Psoas muscle (tissue), 8 donors: ENCODE results near the gene ATP8B1. TPM values are rescaled to one million over a fixed set of nuclear protein-coding genes. Genes with fewer than 3 reads are reported as not detected.

Experiments
- ATAC-seq, 4 donors: fragments of 200-7000 bp; cut with Tn5 transposase; one replicate each; pipeline ENCODE4 v1.9.1; 2020; ENCODE audit warnings: moderate library complexity in 3 of 4, mild to moderate bottlenecking in 2 of 4
- DNase-seq, 2 donors: peaks; one replicate each; pipeline ENCODE4 v3.0.0-alpha.2; 2020
- H3K27ac ChIP-seq: fragments of 200-600 bp; one replicate; pipeline ENCODE4 v1.8.0; 2022
- H3K27me3 ChIP-seq, 3 donors: fragments of 200-600 bp in 1 of 3; one replicate each; pipeline versions ENCODE4 v1.6.1 to v1.8.0; 2013 to 2022; ENCODE audit warnings: low read length in 2 of 3, mild to moderate bottlenecking in 2 of 3, moderate library complexity in 1 of 3; ENCODE audit not compliant: insufficient read depth in 3 of 3
- H3K36me3 ChIP-seq, 2 donors: fragments of 200-600 bp in 1 of 2; one replicate each; pipeline versions ENCODE4 v1.6.1 to v1.8.0; 2013 to 2022; ENCODE audit warnings: low read depth in 1 of 2, mild to moderate bottlenecking in 1 of 2, moderate library complexity in 1 of 2; ENCODE audit not compliant: insufficient read depth in 1 of 2
- H3K4me1 ChIP-seq: fragments of 200-600 bp; one replicate; pipeline ENCODE4 v1.8.0; 2022
- H3K4me3 ChIP-seq: fragments of 200-600 bp; one replicate; pipeline ENCODE4 v1.8.0; 2022; ENCODE audit warnings: mild to moderate bottlenecking
- H3K9me3 ChIP-seq: fragments of 200-600 bp; one replicate; pipeline ENCODE4 v1.8.0; 2022
- WGBS, 3 donors: extraction: QIAGEN DNeasy Blood & Tissue Kit; methylation state at CpG; one replicate each; pipeline versions ENCODE4 v1.1.6 to v1.1.7; 2013; 5-methylcytosine and 5-hydroxymethylcytosine counted together
- intact Hi-C, 2 donors: fragments of 100-400 bp; cut with DNase I; formaldehyde crosslinking; loops; one replicate each; pipeline versions ENCODE4 v1.11.0 to v1.14.2; 2022
- polyA plus RNA-seq, 3 donors: library from polyadenylated mRNA; stranded (reverse); fragments of 200-250 nt; gene quantifications; one replicate each; pipeline ENCODE4 v1.2.3, GENCODE V29; 2013
- total RNA-seq, 4 donors: library from RNA; stranded (reverse); fragmentation: NEBNext Ultra II Directional in 2 of 4; extraction: Animal tissue kit (Norgen Biotek cat#: 25700) in 2 of 4; gene quantifications; one replicate each; pipeline versions ENCODE4 v1.2.1 to v1.2.4, GENCODE V29; 2021 to 2023
- TF ChIP-seq, protein P1 (sequence below): fragments of 200-600 bp; IDR thresholded peaks from one replicate; pipeline ENCODE4 v1.8.0; 2022; ENCODE audit warnings: antibody characterized with exemption
- donor health status: healthy with polysubstance abuse.
- donor health status: DM: no; HTN: no; CAD: no; lungs with moderate emphysema.
- donor health status: Bipolar disorder and iron deficiency.
- donor health status: healthy.
- donor health status: DM: yes; HTN: yes; CAD: no.
- donor health status: DM: no; HTN: no; CAD: no.
- donor health status: DM: no; HTN: no; CAD: no.
- donor health status: DM: yes; HTN: yes; CAD: no.

ATP8B1 gene
- total and polyA plus RNA-seq, 7 donors, result 0.45 to 2.5 (median 1.2) TPM

DNA sequence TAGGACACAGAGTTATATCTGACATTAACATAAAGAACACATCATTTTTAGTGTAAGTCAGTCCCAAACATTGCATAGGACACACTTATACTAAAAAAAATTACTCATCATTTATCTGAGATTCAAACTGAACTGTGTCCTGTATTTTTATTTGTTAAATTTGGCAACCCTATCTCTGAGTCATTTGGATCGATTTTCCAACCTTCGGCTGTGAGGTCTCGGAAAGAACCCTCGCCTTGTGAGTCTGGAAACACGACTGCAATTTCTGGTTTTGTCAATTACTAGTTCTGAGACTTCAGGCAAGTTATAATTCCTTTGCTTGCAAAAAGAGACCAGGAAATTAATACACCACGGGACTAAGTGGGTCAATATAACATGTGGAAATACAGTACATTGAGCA is 14.0 kb downstream of the ATP8B1 start:
- DNase-seq (no peak), ATAC-seq (no peak)
- Histone ChIP-seq H3K27me3 (no peaks in the 10 kb centered on the region), H3K36me3 (no peaks in the 10 kb centered on the region), H3K27ac (peak overlapping the region; percentile 65), H3K9me3 (no peaks in the 10 kb centered on the region), H3K4me1 (peaks cover 56% of the 10 kb centered on the region), H3K4me3 (peak overlapping the region; percentile 33)
- WGBS, 3 donors, result 9 to 15% (median 11%) methylated on average over 6 of the region's 6 CpGs
- intact Hi-C loops, result no loop called here
- TF ChIP-seq, protein P1, sequence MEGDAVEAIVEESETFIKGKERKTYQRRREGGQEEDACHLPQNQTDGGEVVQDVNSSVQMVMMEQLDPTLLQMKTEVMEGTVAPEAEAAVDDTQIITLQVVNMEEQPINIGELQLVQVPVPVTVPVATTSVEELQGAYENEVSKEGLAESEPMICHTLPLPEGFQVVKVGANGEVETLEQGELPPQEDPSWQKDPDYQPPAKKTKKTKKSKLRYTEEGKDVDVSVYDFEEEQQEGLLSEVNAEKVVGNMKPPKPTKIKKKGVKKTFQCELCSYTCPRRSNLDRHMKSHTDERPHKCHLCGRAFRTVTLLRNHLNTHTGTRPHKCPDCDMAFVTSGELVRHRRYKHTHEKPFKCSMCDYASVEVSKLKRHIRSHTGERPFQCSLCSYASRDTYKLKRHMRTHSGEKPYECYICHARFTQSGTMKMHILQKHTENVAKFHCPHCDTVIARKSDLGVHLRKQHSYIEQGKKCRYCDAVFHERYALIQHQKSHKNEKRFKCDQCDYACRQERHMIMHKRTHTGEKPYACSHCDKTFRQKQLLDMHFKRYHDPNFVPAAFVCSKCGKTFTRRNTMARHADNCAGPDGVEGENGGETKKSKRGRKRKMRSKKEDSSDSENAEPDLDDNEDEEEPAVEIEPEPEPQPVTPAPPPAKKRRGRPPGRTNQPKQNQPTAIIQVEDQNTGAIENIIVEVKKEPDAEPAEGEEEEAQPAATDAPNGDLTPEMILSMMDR, result no peak

DNA sequence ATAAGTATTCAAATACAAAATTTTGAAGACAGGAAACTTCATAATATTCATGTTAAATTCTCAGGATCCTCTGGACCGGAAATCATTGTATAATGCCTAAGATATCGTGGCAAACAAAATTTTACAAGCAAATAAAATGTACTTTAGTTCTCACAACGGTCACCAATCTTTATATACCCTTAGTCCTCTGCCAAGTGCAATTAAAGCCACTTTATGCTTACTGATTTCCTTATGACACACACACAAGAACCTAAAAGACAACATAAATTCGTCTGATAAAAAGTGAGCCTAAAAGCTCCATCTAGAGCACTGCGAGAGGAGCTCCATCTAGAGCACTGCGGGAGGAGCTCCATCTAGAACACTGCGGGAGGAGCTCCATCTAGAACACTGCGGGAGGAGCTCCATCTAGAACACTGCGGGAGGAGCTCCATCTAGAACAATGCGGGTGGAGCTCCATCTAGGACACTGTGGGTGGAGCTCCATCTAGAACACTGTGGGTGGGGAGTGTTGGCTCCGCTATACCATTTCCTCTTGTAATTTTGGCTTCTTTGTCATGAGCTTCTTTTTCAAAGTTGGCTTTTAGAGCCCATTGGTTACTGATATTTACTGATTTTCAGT is 15.9 kb downstream of the ATP8B1 start:
- Histone ChIP-seq H3K27me3 (no peaks in the 10 kb centered on the region), H3K9me3 (no peaks in the 10 kb centered on the region), H3K4me3 (no peak overlapping the region), H3K36me3 (no peaks in the 10 kb centered on the region), H3K27ac (no peak overlapping the region), H3K4me1 (peaks cover 50% of the 10 kb centered on the region)
- 82 to 87% (median 83%) methylated on average over 11 of the region's 11 CpGs for WGBS, 3 donors
- no peak for DNase-seq
- intact Hi-C loops, result no loop called here
- TF ChIP-seq, protein P1, result no peak
- no peak for ATAC-seq

DNA sequence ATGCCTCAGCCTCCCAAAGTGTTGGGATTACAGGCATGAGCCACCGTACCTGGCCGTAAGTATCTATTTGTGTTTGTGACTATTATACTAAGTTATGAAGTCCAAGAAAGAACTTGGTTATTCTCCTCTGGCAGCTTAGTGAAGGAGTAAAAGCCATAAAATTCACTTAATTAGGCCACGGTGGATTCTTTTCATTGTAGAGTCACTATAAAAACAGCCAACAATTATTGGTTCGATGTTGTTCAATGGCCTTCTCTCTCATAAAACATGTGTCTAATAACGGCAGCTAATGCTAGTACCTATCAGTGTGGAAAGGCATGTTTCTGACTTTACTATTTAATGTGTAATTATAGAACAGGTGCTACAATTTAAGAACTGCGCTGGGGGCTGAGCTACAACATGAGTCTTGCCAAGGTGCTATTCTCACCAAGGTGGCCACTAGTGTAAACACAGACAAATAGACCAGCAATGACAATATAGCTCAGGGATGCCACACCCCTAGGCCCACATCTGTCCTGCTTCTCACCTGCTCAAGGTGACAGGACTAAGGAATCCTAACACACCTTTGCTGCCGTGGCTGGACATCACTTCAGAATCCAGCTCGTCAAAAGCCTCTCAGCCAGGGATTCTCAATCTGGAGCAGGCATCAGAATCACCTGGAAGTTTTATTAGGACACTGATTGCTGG is 17.2 kb downstream of the ATP8B1 start:
- H3K27ac ChIP-seq, result no peak overlapping the region
- 75 to 83% (median 77%) methylated on average over 8 of the region's 8 CpGs for WGBS, 3 donors

DNA sequence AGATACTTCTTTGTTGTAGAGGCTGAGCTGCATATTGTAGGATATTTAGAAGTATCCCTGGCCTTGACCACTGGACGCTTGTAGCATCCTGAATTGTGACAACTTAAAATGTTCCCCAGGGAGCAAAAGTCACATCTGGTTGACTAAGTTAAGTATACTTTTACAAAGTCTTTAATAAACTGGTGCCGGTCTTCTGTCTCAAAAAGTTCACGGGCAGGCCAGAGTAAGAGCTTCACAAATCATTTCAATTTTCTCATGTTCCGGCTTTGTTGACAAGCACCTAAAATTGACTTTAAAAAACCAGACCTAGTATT is 18.4 kb downstream of the ATP8B1 start:
- Histone ChIP-seq H3K4me3 (no peak overlapping the region), H3K36me3 (no peaks in the 10 kb centered on the region), H3K4me1 (peaks cover 69% of the 10 kb centered on the region), H3K27ac (no peak overlapping the region), H3K27me3 (no peaks in the 10 kb centered on the region), H3K9me3 (no peaks in the 10 kb centered on the region)
- ATAC-seq, result no peak
- WGBS, 3 donors, result 62 to 67% (median 64%) methylated on average over 4 of the region's 4 CpGs
- TF ChIP-seq, protein P1, result no peak
- no peak for DNase-seq
- intact Hi-C loops, result no loop called here

More for the DNA sequence above, 17.2 kb downstream of the ATP8B1 start:
- no peak overlapping the region for H3K4me3 ChIP-seq
- no peaks in the 10 kb centered on the region for H3K36me3 ChIP-seq
- H3K4me1 ChIP-seq, result peaks cover 60% of the 10 kb centered on the region
- no peak for ATAC-seq
- DNase-seq, result no peak
- no peaks in the 10 kb centered on the region for H3K9me3 ChIP-seq
- intact Hi-C loops, result no loop called here
- TF ChIP-seq, protein P1, result no peak
- H3K27me3 ChIP-seq, result no peaks in the 10 kb centered on the region
